Right kidney (tissue), 1 donor: Measurements from ENCODE around the gene PLXNC1.
"Not testable (repeated sequence)": the region's sequence is repeated elsewhere in the genome, so short reads cannot be mapped to it uniquely, and the experiment has no call there.

Experiments
- DNase-seq: peaks from one replicate; pipeline ENCODE4 v3.0.0-alpha.2; 2016

Gene PLXNC1

GRCh38 chr12:94297876-94298505 is 149.6 kb downstream of the PLXNC1 start:
- no peak for DNase-seq

GRCh38 chr12:94299846-94300245 is 151.5 kb downstream of the PLXNC1 start:
- DNase-seq = no peak

GRCh38 chr12:94304012-94304411 is 155.6 kb downstream of the PLXNC1 start:
- no peak for DNase-seq

- no peak for DNase-seq
These were observed 156.2 kb downstream of the PLXNC1 start for GRCh38 chr12:94304566-94305061.

GRCh38 chr12:94305130-94305957 is 157.0 kb downstream of the PLXNC1 start:
- DNase-seq = no peak

GRCh38 chr12:94308612-94309011 is 160.2 kb downstream of the PLXNC1 start:
- DNase-seq = no peak

GRCh38 chr12:94309373-94309772 is 161.0 kb downstream of the PLXNC1 start:
- no peak for DNase-seq

- DNase-seq = no peak
These were observed 164.0 kb downstream of the PLXNC1 start for GRCh38 chr12:94312378-94312777.

- not testable (repeated sequence) for DNase-seq
These were observed 168.2 kb downstream of the PLXNC1 start for GRCh38 chr12:94316600-94316999.

GRCh38 chr12:94318181-94318580 is 169.8 kb downstream of the PLXNC1 start:
- no peak for DNase-seq

- DNase-seq = no peak
These were observed 171.7 kb downstream of the PLXNC1 start for GRCh38 chr12:94320109-94320508.

GRCh38 chr12:94322346-94322745 is 174.0 kb downstream of the PLXNC1 start:
- DNase-seq = no peak

GRCh38 chr12:94326234-94326633 is 177.9 kb downstream of the PLXNC1 start:
- DNase-seq = no peak

GRCh38 chr12:94326727-94327126 is 178.3 kb downstream of the PLXNC1 start:
- no peak for DNase-seq

GRCh38 chr12:94327809-94328208 is 179.4 kb downstream of the PLXNC1 start:
- no peak for DNase-seq

GRCh38 chr12:94329366-94329765 is 181.0 kb downstream of the PLXNC1 start:
- DNase-seq = no peak

- no peak for DNase-seq
These were observed 185.0 kb downstream of the PLXNC1 start for GRCh38 chr12:94333396-94333795.

- DNase-seq = no peak
These were observed 188.0 kb downstream of the PLXNC1 start for GRCh38 chr12:94336211-94336925.

- DNase-seq = no peak
These were observed 189.8 kb downstream of the PLXNC1 start for GRCh38 chr12:94338006-94338794.

- no peak for DNase-seq
These were observed 192.2 kb downstream of the PLXNC1 start for GRCh38 chr12:94340573-94340972.

GRCh38 chr12:94353130-94353529 is 204.8 kb downstream of the PLXNC1 start:
- no peak for DNase-seq
